Small intestine (tissue), 16 donors: Measurements from ENCODE around the gene RPS25. TPM values are rescaled to one million over a fixed set of nuclear protein-coding genes. Genes with fewer than 3 reads are reported as not detected.
"Not testable (repeated sequence)": the region's sequence is repeated elsewhere in the genome, so short reads cannot be mapped to it uniquely, and the experiment has no call there.

Experiments
- DNase-seq, 2 donors: peaks; one replicate each; pipeline versions ENCODE4 v3.0.0 to v3.0.0-alpha.2; 2013
- FAIRE-seq: peaks from 2 replicates; lab custom pipeline; 2012; peaks lifted over from hg19 to GRCh38; lab: Jason Lieb, UNC
- H3K27ac ChIP-seq, 3 donors: one replicate each; pipeline ENCODE4 v1.5.1; 2013; ENCODE audit warnings: low read length in 2 of 3, mild to moderate bottlenecking in 2 of 3, control low read depth in 1 of 3, inconsistent platforms in 1 of 3, low read depth in 1 of 3, moderate library complexity in 1 of 3
- H3K27me3 ChIP-seq, 3 donors: one replicate each; pipeline ENCODE4 v1.6.1; 2013; ENCODE audit warnings: low read length in 3 of 3, inconsistent platforms in 1 of 3; ENCODE audit not compliant: control insufficient read depth in 3 of 3, insufficient read depth in 3 of 3
- H3K36me3 ChIP-seq, 3 donors: one replicate each; pipeline ENCODE4 v1.6.1; 2013; ENCODE audit warnings: low read length in 3 of 3, inconsistent platforms in 1 of 3, low read depth in 1 of 3, mild to moderate bottlenecking in 1 of 3, moderate library complexity in 1 of 3; ENCODE audit not compliant: control insufficient read depth in 3 of 3, insufficient read depth in 2 of 3
- H3K4me1 ChIP-seq, 3 donors: one replicate each; pipeline ENCODE4 v1.6.1; 2013; ENCODE audit warnings: low read length in 2 of 3, inconsistent platforms in 1 of 3, low read depth in 1 of 3, mild to moderate bottlenecking in 1 of 3, moderate library complexity in 1 of 3; ENCODE audit not compliant: control insufficient read depth in 3 of 3, insufficient read depth in 2 of 3
- H3K4me3 ChIP-seq, 3 donors: one replicate each; pipeline ENCODE4 v1.5.1; 2013; ENCODE audit warnings: low read length in 3 of 3, control low read depth in 1 of 3, inconsistent platforms in 1 of 3, low read depth in 1 of 3, mild to moderate bottlenecking in 1 of 3, moderate library complexity in 1 of 3
- H3K9me3 ChIP-seq, 2 donors: one replicate each; pipeline ENCODE4 v1.6.1; 2013; ENCODE audit warnings: low read depth in 1 of 2, low read length in 1 of 2; ENCODE audit not compliant: control insufficient read depth in 2 of 2, insufficient read depth in 1 of 2
- WGBS, 3 donors: extraction: QIAGEN DNeasy Blood & Tissue Kit; methylation state at CpG; one replicate each; pipeline ENCODE4 v1.1.7; 2013; 5-methylcytosine and 5-hydroxymethylcytosine counted together
- long read RNA-seq, 10 donors: transcript quantifications; one replicate each; lab custom pipeline, GENCODE V29; 2026
- polyA plus RNA-seq, 4 donors: library from polyadenylated mRNA; stranded (reverse) in 3 of 4; unstranded in 1 of 4; fragments of 200-250 nt in 3 of 4; fragments of 120-200 nt in 1 of 4; gene quantifications; one replicate each; pipeline versions ENCODE4 v1.2.1 to v1.2.3, GENCODE V29; 2013
- donor health status: healthy with polysubstance abuse.
- donor health status: control.
- donor health status: control.
- donor health status: Bipolar disorder and iron deficiency.
- donor health status: healthy.

The RPS25 gene
- 1,000 to 10,000 TPM; 1,156 to 2,444 (median 1,720) TPM for polyA plus RNA-seq
- long read RNA-seq, donor 1, transcript RPS25-202 (5 exons, 835 nt): major isoform, 3,347 of 4,743 reads
- long read RNA-seq, donor 1, transcript RPS25-204 (3 exons, 1,462 nt): minor isoform, 38 of 4,743 reads
- long read RNA-seq, donor 1, transcript RPS25-203 (5 exons, 711 nt): minor isoform, 21 of 4,743 reads
- long read RNA-seq, donor 1, transcript RPS25-201 (2 exons, 1,078 nt): minor isoform, 74 of 4,743 reads
- long read RNA-seq, donor 1, partial matches to known transcripts: 683 of 4,743 reads
- long read RNA-seq, donor 1, other reads (novel, unspliced or antisense): 573 of 4,743 reads
- long read RNA-seq, donor 2, transcript RPS25-202 (5 exons, 835 nt): major isoform, 765 of 1,032 reads
- long read RNA-seq, donor 2, transcript RPS25-201 (2 exons, 1,078 nt): minor isoform, 14 of 1,032 reads
- long read RNA-seq, donor 2, partial matches to known transcripts: 132 of 1,032 reads
- long read RNA-seq, donor 2, other reads (novel, unspliced or antisense): 110 of 1,032 reads
- long read RNA-seq, donor 3, transcript RPS25-203 (5 exons, 711 nt): minor isoform, 11 of 1,600 reads
- long read RNA-seq, donor 3, transcript RPS25-204 (3 exons, 1,462 nt): minor isoform, 21 of 1,600 reads
- long read RNA-seq, donor 3, transcript RPS25-202 (5 exons, 835 nt): major isoform, 1,166 of 1,600 reads
- long read RNA-seq, donor 3, transcript RPS25-201 (2 exons, 1,078 nt): minor isoform, 18 of 1,600 reads
- long read RNA-seq, donor 3, partial matches to known transcripts: 216 of 1,600 reads
- long read RNA-seq, donor 3, other reads (novel, unspliced or antisense): 164 of 1,600 reads
- long read RNA-seq, donor 4, transcript RPS25-202 (5 exons, 835 nt): major isoform, 45 of 53 reads
- long read RNA-seq, donor 4, partial matches to known transcripts: 5 of 53 reads
- long read RNA-seq, donor 4, other reads (novel, unspliced or antisense): 0 of 53 reads
- long read RNA-seq, donor 5, transcript RPS25-204 (3 exons, 1,462 nt): minor isoform, 14 of 573 reads
- long read RNA-seq, donor 5, transcript RPS25-201 (2 exons, 1,078 nt): minor isoform, 9 of 573 reads
- long read RNA-seq, donor 5, transcript RPS25-202 (5 exons, 835 nt): major isoform, 407 of 573 reads
- long read RNA-seq, donor 5, partial matches to known transcripts: 100 of 573 reads
- long read RNA-seq, donor 5, other reads (novel, unspliced or antisense): 41 of 573 reads
- long read RNA-seq, donor 6, transcript RPS25-203 (5 exons, 711 nt): minor isoform, 5 of 1,621 reads
- long read RNA-seq, donor 6, transcript RPS25-201 (2 exons, 1,078 nt): minor isoform, 16 of 1,621 reads
- long read RNA-seq, donor 6, transcript RPS25-202 (5 exons, 835 nt): major isoform, 1,274 of 1,621 reads
- long read RNA-seq, donor 6, partial matches to known transcripts: 149 of 1,621 reads
- long read RNA-seq, donor 6, other reads (novel, unspliced or antisense): 169 of 1,621 reads
- long read RNA-seq, donor 7: 0 reads
- long read RNA-seq, donor 8, transcript RPS25-202 (5 exons, 835 nt): major isoform, 215 of 268 reads
- long read RNA-seq, donor 8, partial matches to known transcripts: 14 of 268 reads
- long read RNA-seq, donor 8, other reads (novel, unspliced or antisense): 34 of 268 reads
- long read RNA-seq, donor 9, transcript RPS25-204 (3 exons, 1,462 nt): minor isoform, 5 of 414 reads
- long read RNA-seq, donor 9, transcript RPS25-202 (5 exons, 835 nt): major isoform, 326 of 414 reads
- long read RNA-seq, donor 9, partial matches to known transcripts: 35 of 414 reads
- long read RNA-seq, donor 9, other reads (novel, unspliced or antisense): 42 of 414 reads
- long read RNA-seq, donor 10, transcript RPS25-201 (2 exons, 1,078 nt): minor isoform, 32 of 2,252 reads
- long read RNA-seq, donor 10, transcript RPS25-202 (5 exons, 835 nt): major isoform, 1,639 of 2,252 reads
- long read RNA-seq, donor 10, transcript RPS25-204 (3 exons, 1,462 nt): minor isoform, 21 of 2,252 reads
- long read RNA-seq, donor 10, transcript RPS25-203 (5 exons, 711 nt): minor isoform, 9 of 2,252 reads
- long read RNA-seq, donor 10, partial matches to known transcripts: 308 of 2,252 reads
- long read RNA-seq, donor 10, other reads (novel, unspliced or antisense): 238 of 2,252 reads

GRCh38 chr11:119018074-119018938 lies at the start of gene RPS25, which contains the start of gene TRAPPC4:
RPS25 (minus strand) TSS chr11:119018343; CDS start chr11:119018284, 59 bp downstream.
TRAPPC4 (plus strand) TSS chr11:119018766; CDS start chr11:119018796, 30 bp downstream.
- DNase-seq (peak; percentile 97 to 98), FAIRE-seq (no peak)
- 0% methylated on average over 63 of the region's 63 CpGs for WGBS, 3 donors
- Histone ChIP-seq H3K27me3 (no peaks in the 10 kb centered on the region), H3K36me3 (peaks cover 8 to 45% (median 9%) of the 10 kb centered on the region in 3 donors), H3K9me3 (no peaks in the 10 kb centered on the region), H3K4me1 (peaks cover 1 to 43% (median 6%) of the 10 kb centered on the region in 3 donors), H3K4me3 (peak within 1 kb of the TSS; percentile 81 to 94 (median 89)), H3K27ac (peak within 1 kb of the TSS; percentile 90 to 99 (median 93))

GRCh38 chr11:119067371-119068222 lies 49.5 kb upstream of the RPS25 start, which contains the start of gene VPS11:
VPS11 (plus strand) TSS chr11:119067818; CDS start chr11:119067824, 6 bp downstream.
- no peak for FAIRE-seq

DNA sequence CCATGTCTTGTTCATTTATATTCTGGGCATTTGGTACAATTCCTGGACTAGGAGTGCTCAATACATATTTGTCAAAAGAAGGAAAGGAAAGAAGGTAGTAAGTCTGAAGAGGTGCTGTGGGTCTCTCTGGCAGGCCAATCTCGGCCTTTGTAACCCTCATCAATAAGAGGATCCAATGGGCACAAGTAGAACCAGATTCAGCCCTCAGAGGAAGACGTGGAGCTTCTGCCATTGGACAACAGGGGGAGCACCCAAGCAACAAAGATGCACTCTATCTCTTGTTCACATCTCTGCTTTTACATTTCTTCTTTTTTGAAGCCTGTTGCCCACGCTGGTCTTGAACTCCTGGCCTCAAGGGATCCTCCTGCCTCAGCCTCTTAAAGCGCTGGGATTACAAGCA lies 47.2 kb upstream of the RPS25 start:
- H3K27me3 ChIP-seq: no peaks in the 10 kb centered on the region
- DNase-seq: peak; percentile 40 to 58
- no peak for FAIRE-seq
- WGBS, 3 donors: 43 to 57% (median 49%) methylated on average over 4 of the region's 4 CpGs
- H3K36me3 ChIP-seq: peaks cover 0 to 13% (median 4%) of the 10 kb centered on the region in 3 donors
- no peak overlapping the region for H3K27ac ChIP-seq
- peaks cover 0 to 9% (median 0%) of the 10 kb centered on the region in 3 donors for H3K4me1 ChIP-seq
- no peaks in the 10 kb centered on the region for H3K9me3 ChIP-seq
- no peak overlapping the region for H3K4me3 ChIP-seq

More at GRCh38 chr11:119067371-119068222, 49.5 kb upstream of the RPS25 start, which contains the start of gene VPS11:
- Histone ChIP-seq H3K36me3 (peaks cover 6 to 33% (median 9%) of the 10 kb centered on the region in 3 donors), H3K4me3 (peak within 1 kb of the TSS; percentile 47 to 94 (median 78)), H3K27ac (peak within 1 kb of the TSS; percentile 61 to 95 (median 70)), H3K4me1 (peaks cover 0 to 9% (median 0%) of the 10 kb centered on the region in 3 donors), H3K9me3 (no peaks in the 10 kb centered on the region), H3K27me3 (no peaks in the 10 kb centered on the region)
- peak; percentile 98 for DNase-seq
- 0% methylated on average over 49 of the region's 49 CpGs for WGBS, 3 donors

DNA sequence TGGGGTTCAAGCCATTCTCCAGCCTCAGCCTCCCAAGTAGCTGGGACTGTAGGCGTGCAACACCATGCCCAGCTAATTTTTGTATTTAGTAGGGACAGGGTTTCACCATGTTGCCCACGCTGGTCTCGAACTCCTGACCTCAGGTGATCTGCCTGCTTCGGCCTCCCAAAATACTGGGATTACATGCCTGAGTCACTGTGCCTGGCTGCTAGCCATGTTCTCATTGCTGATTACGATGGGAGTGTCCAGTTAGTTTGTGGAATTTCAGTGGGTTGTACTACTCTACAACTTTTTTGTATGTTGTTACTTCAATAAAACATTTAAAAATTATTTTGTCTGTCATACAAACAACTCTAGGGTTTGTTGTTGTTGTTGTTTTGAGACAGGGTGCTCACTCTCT lies 44.6 kb upstream of the RPS25 start:
- WGBS, 3 donors: 47 to 64% (median 62%) methylated on average over 5 of the region's 5 CpGs
- no peak for DNase-seq

GRCh38 chr11:119061256-119061655 lies 43.1 kb upstream of the RPS25 start:
- 91 to 98% (median 95%) methylated on average over 3 of the region's 3 CpGs for WGBS, 3 donors

More for the DNA sequence above, 44.6 kb upstream of the RPS25 start:
- Histone ChIP-seq H3K9me3 (no peaks in the 10 kb centered on the region), H3K4me1 (peaks cover 0 to 4% (median 0%) of the 10 kb centered on the region in 3 donors), H3K4me3 (no peak overlapping the region), H3K27ac (no peak overlapping the region), H3K36me3 (peaks cover 0 to 9% (median 2%) of the 10 kb centered on the region in 3 donors), H3K27me3 (no peaks in the 10 kb centered on the region)
- FAIRE-seq: no peak

GRCh38 chr11:119059128-119059527 lies 41.0 kb upstream of the RPS25 start:
- not testable (repeated sequence) for H3K4me1 ChIP-seq, H3K27ac ChIP-seq, H3K4me3 ChIP-seq, H3K27me3 ChIP-seq, DNase-seq, H3K9me3 ChIP-seq, FAIRE-seq
- 88 to 92% (median 92%) methylated on average over 16 to 31 of the region's 35 CpGs for WGBS, 3 donors
- H3K36me3 ChIP-seq: peaks cover 2 to 19% (median 8%) of the 10 kb centered on the region in 3 donors

More at GRCh38 chr11:119061256-119061655, 43.1 kb upstream of the RPS25 start:
- no peaks in the 10 kb centered on the region for H3K27me3 ChIP-seq
- FAIRE-seq: no peak
- H3K4me1 ChIP-seq: no peaks in the 10 kb centered on the region
- no peaks in the 10 kb centered on the region for H3K9me3 ChIP-seq
- no peak overlapping the region for H3K4me3 ChIP-seq
- DNase-seq: no peak
- H3K27ac ChIP-seq: no peak overlapping the region
- peaks cover 0 to 9% (median 2%) of the 10 kb centered on the region in 3 donors for H3K36me3 ChIP-seq
